ENCODE data around the gene NABP2. TPM values are rescaled to one million over a fixed set of nuclear protein-coding genes. Genes with fewer than 3 reads are reported as not detected.

The NABP2 gene
- polyA plus RNA-seq, 3 donors from 2014 or later: 3.2 to 8.8 (median 6.8) TPM

GRCh38 chr12:56221232-56221756 lies 2.8 kb upstream of the NABP2 start:
- peaks cover 0 to 11% (median 6%) of the 10 kb centered on the region in 3 donors for H3K27me3 Mint-ChIP-seq (ENCODE audit: low read depth in 3 of 3)
- peaks cover 51 to 55% of the 10 kb centered on the region in 2 donors for H3K4me1 Mint-ChIP-seq
- H3K4me3 Mint-ChIP-seq: peak overlapping the region; percentile 93 to 99 (median 96)
- H3K9me3 Mint-ChIP-seq: no peaks in the 10 kb centered on the region
- peaks cover 0 to 5% (median 3%) of the 10 kb centered on the region in 3 donors for H3K36me3 Mint-ChIP-seq
- no peak for DNase-seq
- H3K27ac Mint-ChIP-seq: peak overlapping the region; percentile 99 to 100 (median 100)

- Mint-ChIP-seq H3K27me3 (ENCODE audit: low read depth in 3 of 3) (peaks cover 0 to 11% (median 6%) of the 10 kb centered on the region in 3 donors), H3K4me1 (peaks cover 51% of the 10 kb centered on the region in 2 donors), H3K4me3 (peak within 1 kb of the TSS; percentile 93 to 99 (median 96)), H3K27ac (peak within 1 kb of the TSS; percentile 99 to 100 (median 100)), H3K9me3 (no peaks in the 10 kb centered on the region), H3K36me3 (peaks cover 0 to 3% (median 0%) of the 10 kb centered on the region in 3 donors)
- peak; percentile 95 for DNase-seq
These were observed 2.2 kb upstream of the NABP2 start, which contains the start of gene RNF41 for GRCh38 chr12:56221757-56222530. Gene RNF41, minus strand, starts transcription at chr12:56221922. Its CDS starts 7,875 bp downstream, at chr12:56214047.

- H3K4me3 Mint-ChIP-seq: peak overlapping the region; percentile 93 to 99 (median 96)
- peaks cover 0 to 3% (median 0%) of the 10 kb centered on the region in 3 donors for H3K36me3 Mint-ChIP-seq
- no peaks in the 10 kb centered on the region for H3K9me3 Mint-ChIP-seq
- no peak for DNase-seq
- peaks cover 0 to 11% (median 6%) of the 10 kb centered on the region in 3 donors for H3K27me3 Mint-ChIP-seq (ENCODE audit: low read depth in 3 of 3)
- peak overlapping the region; percentile 99 to 100 (median 100) for H3K27ac Mint-ChIP-seq
- H3K4me1 Mint-ChIP-seq: peaks cover 51% of the 10 kb centered on the region in 2 donors
These were observed 1.6 kb upstream of the NABP2 start for GRCh38 chr12:56222531-56222895.

- Mint-ChIP-seq H3K4me1 (peaks cover 51% of the 10 kb centered on the region in 2 donors), H3K4me3 (peak overlapping the region; percentile 86 to 99 (median 94)), H3K9me3 (no peaks in the 10 kb centered on the region), H3K27ac (peak overlapping the region; percentile 93 to 100 (median 100)), H3K27me3 (ENCODE audit: low read depth in 3 of 3) (peaks cover 0 to 11% (median 6%) of the 10 kb centered on the region in 3 donors), H3K36me3 (peaks cover 0 to 3% (median 0%) of the 10 kb centered on the region in 3 donors)
- DNase-seq: no peak
These were observed 506 bp upstream of the NABP2 start for GRCh38 chr12:56223571-56224101.

- DNase-seq: no peak
- peak overlapping the region; percentile 86 to 99 (median 94) for H3K4me3 Mint-ChIP-seq
- peaks cover 51% of the 10 kb centered on the region in 2 donors for H3K4me1 Mint-ChIP-seq
- peaks cover 0 to 11% (median 6%) of the 10 kb centered on the region in 3 donors for H3K27me3 Mint-ChIP-seq (ENCODE audit: low read depth in 3 of 3)
- H3K27ac Mint-ChIP-seq: peak overlapping the region; percentile 75 to 100 (median 95)
- no peaks in the 10 kb centered on the region for H3K9me3 Mint-ChIP-seq
- peaks cover 0 to 3% (median 0%) of the 10 kb centered on the region in 3 donors for H3K36me3 Mint-ChIP-seq
These were observed 812 bp downstream of the NABP2 start for GRCh38 chr12:56224954-56225353.

- Mint-ChIP-seq H3K27ac (no peak overlapping the region), H3K36me3 (peaks cover 0 to 3% (median 0%) of the 10 kb centered on the region in 3 donors), H3K4me1 (peaks cover 15 to 16% of the 10 kb centered on the region in 2 donors), H3K4me3 (no peak overlapping the region), H3K9me3 (no peaks in the 10 kb centered on the region), H3K27me3 (ENCODE audit: low read depth in 3 of 3) (peaks cover 0 to 1% (median 0%) of the 10 kb centered on the region in 3 donors)
- DNase-seq: no peak
These were observed 4.9 kb downstream of the NABP2 start for GRCh38 chr12:56229082-56229481.

- Mint-ChIP-seq H3K4me1 (peaks cover 9% of the 10 kb centered on the region in 2 donors), H3K27me3 (ENCODE audit: low read depth in 3 of 3) (no peaks in the 10 kb centered on the region), H3K9me3 (no peaks in the 10 kb centered on the region), H3K36me3 (peaks cover 0 to 3% (median 0%) of the 10 kb centered on the region in 3 donors), H3K4me3 (no peak within 1 kb of the TSS), H3K27ac (no peak within 1 kb of the TSS)
- no peak for DNase-seq
These were observed 5.8 kb downstream of the NABP2 start, which contains the start of gene SLC39A5 for GRCh38 chr12:56229916-56230431. Gene SLC39A5, plus strand, starts transcription at chr12:56230051. Its CDS starts 1,224 bp downstream, at chr12:56231275.

- DNase-seq: no peak
- Mint-ChIP-seq H3K4me1 (peaks cover 2% of the 10 kb centered on the region in 2 donors), H3K36me3 (peaks cover 0 to 3% (median 0%) of the 10 kb centered on the region in 3 donors), H3K27ac (no peak overlapping the region), H3K27me3 (ENCODE audit: low read depth in 3 of 3) (no peaks in the 10 kb centered on the region), H3K4me3 (no peak overlapping the region), H3K9me3 (no peaks in the 10 kb centered on the region)
These were observed 6.5 kb downstream of the NABP2 start for GRCh38 chr12:56230432-56231183.

GRCh38 chr12:56231184-56231582 lies 7.0 kb downstream of the NABP2 start:
- peaks cover 0 to 1% of the 10 kb centered on the region in 2 donors for H3K4me1 Mint-ChIP-seq
- no peak overlapping the region for H3K27ac Mint-ChIP-seq
- no peak overlapping the region for H3K4me3 Mint-ChIP-seq
- H3K9me3 Mint-ChIP-seq: no peaks in the 10 kb centered on the region
- DNase-seq: no peak
- no peaks in the 10 kb centered on the region for H3K27me3 Mint-ChIP-seq (ENCODE audit: low read depth in 3 of 3)
- H3K36me3 Mint-ChIP-seq: peaks cover 0 to 2% (median 0%) of the 10 kb centered on the region in 3 donors

GRCh38 chr12:56234746-56235436 lies 10.7 kb downstream of the NABP2 start:
- Mint-ChIP-seq H3K36me3 (no peaks in the 10 kb centered on the region), H3K27ac (no peak overlapping the region), H3K9me3 (no peaks in the 10 kb centered on the region), H3K4me1 (no peaks in the 10 kb centered on the region), H3K4me3 (no peak overlapping the region), H3K27me3 (ENCODE audit: low read depth in 3 of 3) (no peaks in the 10 kb centered on the region)
- no peak for DNase-seq

GRCh38 chr12:56236091-56236490 lies 11.9 kb downstream of the NABP2 start:
- Mint-ChIP-seq H3K4me1 (no peaks in the 10 kb centered on the region), H3K9me3 (no peaks in the 10 kb centered on the region), H3K36me3 (peaks cover 0 to 2% (median 0%) of the 10 kb centered on the region in 3 donors), H3K27me3 (ENCODE audit: low read depth in 3 of 3) (no peaks in the 10 kb centered on the region), H3K27ac (peak overlapping the region in 1 of 6 donors; percentile 17), H3K4me3 (no peak overlapping the region)
- DNase-seq: no peak

GRCh38 chr12:56236985-56237384 lies 12.8 kb downstream of the NABP2 start:
- DNase-seq: no peak
- no peaks in the 10 kb centered on the region for H3K9me3 Mint-ChIP-seq
- no peaks in the 10 kb centered on the region for H3K27me3 Mint-ChIP-seq (ENCODE audit: low read depth in 3 of 3)
- no peaks in the 10 kb centered on the region for H3K4me1 Mint-ChIP-seq
- no peak overlapping the region for H3K4me3 Mint-ChIP-seq
- no peak overlapping the region for H3K27ac Mint-ChIP-seq
- H3K36me3 Mint-ChIP-seq: peaks cover 3 to 5% (median 4%) of the 10 kb centered on the region in 3 donors

GRCh38 chr12:56237552-56237951 lies 13.4 kb downstream of the NABP2 start:
- Mint-ChIP-seq H3K27me3 (ENCODE audit: low read depth in 3 of 3) (no peaks in the 10 kb centered on the region), H3K9me3 (no peaks in the 10 kb centered on the region), H3K27ac (no peak overlapping the region), H3K4me1 (no peaks in the 10 kb centered on the region), H3K36me3 (peaks cover 4 to 8% (median 5%) of the 10 kb centered on the region in 3 donors), H3K4me3 (no peak overlapping the region)
- DNase-seq: no peak
